ENCODE data around the gene SMAP2.
A peak's percentile ranks its signal among the peaks of the same experiment; 100 is the strongest.
"Not testable (repeated sequence)": the region's sequence is repeated elsewhere in the genome, so short reads cannot be mapped to it uniquely, and the experiment has no call there.

Gene SMAP2

DNA sequence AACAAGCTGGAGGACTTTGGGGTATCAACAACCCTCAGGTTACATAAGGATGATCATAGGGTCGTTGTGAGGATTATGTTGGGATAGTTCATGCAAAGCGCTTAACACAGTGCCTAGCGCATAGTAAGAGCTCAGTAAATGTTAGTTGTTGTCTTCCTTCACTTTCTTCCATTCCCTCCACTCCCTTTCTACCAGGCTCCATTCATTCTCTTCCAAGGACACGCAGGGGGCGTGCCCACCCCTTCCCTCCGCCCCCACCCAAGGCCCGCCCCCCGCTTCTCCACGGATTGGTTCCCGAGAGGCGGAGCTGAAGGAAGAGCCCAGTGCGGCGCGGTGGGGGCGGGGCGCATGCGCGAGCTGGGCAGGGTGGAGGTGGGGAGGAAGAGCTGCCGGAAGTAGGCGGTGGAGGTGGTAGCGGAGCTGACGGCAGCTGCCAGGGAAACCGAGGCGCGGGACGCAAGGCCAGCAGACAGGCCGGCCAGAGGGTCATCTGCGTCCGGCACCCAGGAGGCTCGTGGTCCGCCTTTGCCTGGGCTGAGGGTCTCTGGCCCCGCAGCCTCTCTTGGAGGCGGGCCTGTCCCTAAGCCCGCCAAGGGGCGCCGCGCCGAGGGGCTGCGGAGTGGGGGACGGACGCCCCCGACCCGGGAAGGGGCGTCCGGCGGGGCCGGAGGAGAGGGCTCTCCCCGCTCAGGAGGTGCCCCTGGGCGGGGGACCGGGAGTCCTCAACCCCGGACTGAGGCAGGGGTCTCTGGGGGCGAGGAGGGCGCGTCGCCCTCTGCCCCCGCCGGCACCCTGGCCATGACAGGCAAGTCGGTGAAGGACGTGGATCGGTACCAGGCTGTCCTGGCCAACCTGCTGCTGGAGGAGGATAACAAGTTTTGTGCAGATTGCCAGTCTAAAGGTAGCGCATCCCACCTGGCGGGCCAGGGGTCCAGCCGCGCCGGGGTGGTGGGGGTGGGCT is at the start of gene SMAP2:
Gene SMAP2, plus strand, starts transcription at position 405 of the 961 bp plus-strand sequence. Its CDS starts 394 bp downstream, at position 799.
- DNase-seq: peak; percentile 90

DNA sequence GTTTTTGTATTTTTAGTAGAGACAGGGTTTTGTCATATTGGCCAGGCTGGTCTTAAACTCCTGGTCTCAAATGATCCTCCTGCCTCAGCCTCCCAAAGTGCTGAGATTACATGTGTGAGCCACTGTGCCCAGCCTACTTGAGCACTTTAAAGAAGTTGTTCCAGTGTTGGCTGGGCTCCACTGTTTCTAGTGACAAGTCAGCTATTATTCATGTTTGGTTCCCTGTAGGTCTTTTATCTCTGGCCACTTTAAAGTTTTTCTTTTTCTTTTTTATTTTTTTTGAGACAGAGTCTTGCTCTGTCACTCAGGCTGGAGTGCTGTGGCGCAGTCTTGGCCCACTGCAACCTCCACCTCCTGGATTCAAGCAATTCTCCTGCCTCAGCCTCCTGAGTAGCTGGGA is 42.1 kb upstream of the SMAP2 start:
- DNase-seq: not testable (repeated sequence)

DNA sequence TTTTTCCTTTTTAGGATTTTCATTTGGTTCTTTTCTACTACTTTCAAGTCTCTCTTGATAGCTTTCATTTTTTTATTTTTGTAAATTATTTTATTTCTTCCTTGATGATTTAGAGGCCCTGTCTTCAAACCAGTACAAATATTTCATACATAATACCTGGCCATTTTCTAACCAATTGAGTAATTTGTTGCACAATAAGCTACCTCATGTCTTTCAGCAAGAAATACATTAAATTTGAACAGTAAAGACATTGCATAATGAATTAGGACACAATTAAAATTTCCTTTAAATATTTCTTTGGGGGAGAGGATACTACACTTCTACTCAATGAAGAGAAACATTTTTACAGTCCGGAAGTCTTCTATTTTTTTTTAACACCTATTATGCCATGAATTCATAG is 40.8 kb upstream of the SMAP2 start:
- DNase-seq: no peak

DNA sequence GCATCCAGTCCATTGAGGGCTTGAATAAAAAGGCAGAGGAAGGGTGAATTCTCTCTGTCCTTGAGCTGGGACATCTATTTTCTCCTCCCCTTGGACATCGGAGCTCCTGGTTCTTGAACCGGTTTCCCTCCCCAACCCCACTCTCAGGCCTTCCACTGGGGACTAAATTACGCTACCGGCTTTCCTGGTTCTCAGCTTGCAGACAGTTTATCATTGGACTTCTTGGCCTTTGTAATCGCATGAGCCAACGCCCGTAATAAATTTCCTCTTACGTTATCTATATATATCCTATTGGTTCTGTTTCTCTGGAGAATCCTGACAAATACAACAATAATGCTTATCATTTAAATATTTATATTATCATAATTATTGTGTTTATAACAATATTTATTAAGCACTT is 36.1 kb upstream of the SMAP2 start:
- no peak for DNase-seq

DNA sequence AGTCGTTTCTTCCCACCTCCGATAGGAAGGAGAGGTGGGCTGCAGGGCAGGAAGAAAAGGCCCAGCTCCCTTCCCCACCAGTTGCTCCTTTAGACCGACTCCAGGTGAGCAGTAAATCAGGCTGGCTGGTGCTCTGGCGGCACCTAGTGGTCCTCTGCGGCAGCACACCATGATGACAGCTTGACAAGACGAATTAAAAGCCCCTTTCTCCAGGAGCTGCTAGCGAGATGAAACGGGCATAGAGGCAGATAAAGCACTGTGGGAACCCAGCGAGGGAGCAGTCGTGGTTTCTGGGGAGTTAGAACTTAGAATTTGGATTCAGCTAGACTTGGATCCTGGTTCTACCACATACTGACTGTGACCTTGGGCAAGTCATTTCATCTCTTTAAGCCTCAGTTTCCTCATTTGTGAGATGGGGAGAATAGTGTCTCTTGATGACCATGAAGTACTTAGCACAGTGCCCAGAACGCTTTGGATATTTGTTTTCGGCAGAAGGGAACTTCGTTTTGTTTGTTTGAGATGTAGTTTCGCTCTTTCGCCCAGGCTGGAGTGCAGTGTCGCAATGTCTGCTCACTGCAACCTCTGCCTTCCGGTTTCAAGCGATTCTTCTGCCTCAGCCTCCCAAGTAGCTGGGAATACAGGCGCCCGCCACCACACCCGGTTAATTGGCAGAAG is 34.6 kb upstream of the SMAP2 start:
- peak; percentile 62 for DNase-seq

DNA sequence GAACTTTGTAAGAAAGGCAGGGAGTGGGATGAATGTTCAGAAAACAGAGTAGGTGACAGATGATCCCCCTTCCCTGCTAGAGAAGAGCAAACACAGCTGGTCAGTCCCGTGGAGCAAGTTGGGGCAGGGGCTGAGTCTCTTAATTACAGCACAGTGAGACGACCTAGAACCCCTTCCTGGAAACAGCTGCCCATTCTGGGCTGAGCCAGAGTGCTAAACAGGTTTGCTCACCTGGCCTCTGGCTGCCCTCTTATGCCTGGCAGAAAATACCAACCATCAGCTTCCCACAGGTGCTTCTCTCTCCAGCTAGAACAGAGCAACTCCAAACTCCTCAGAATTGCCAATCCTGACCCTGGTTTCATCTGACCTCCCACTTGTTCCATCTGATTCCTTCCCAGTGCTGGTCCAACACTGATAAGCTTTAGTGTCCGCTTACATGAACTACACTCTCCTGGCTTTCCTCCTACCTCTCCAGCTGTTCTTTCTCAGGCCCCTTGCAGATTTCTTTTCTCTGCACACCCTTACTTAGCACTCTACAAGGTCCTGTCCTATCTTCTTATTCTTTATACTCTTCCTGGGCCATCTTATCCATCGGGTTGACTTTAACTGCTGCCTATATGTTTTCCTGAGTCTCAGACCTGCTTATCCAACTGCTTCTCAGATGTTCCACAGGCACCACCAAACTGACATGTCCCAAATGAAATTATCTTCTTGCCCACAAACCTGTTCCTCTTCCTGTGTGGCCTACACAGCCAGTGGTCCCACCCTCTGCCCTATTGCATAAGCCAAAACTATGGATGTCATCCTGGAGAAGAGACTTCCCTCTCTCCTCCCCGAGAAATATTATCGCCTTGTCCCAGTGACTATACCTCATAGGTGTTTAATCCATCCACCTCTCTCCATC is 33.9 kb upstream of the SMAP2 start:
- no peak for DNase-seq

DNA sequence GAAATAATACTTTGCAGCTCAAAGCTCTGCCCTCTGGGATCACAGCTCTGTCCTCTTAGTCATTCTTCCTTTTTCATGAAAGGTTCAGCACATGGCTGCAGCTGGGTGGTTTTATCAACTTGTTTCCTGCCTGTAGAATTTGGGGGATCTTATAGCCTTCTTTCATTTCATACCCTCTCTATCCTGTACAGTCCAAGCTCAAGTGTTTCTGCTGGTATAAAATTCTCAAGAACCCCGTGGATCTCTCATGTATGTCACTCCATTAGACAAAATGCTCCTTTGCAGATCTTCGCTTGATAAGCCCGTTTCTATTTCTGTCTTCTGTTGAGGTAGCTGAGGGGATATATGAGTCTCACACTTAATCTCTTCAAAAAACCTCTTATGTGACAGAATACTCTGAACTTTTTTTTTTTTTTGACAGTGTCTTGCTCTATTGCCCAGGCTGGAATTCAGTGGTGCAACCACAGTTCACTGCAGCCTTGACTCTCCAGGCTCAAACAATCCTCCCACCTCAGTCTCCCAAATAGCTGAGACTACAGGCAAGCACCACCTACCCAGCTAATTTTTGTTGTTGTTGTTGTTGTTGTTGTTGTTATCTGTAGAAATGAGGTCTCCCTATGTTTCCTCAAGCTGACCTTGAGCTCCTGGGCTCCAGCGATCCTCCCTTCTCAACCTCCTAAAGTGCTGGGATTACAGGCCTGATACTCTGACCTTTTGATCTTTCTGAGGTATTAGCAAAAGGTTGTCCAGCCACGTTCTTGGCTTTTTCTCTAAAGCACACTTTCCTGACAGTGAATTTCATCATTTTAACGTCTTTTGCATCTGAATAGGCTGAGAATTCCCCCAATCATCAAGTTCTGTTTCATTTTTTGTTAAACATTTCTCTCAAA is 31.8 kb upstream of the SMAP2 start:
- no peak for DNase-seq

DNA sequence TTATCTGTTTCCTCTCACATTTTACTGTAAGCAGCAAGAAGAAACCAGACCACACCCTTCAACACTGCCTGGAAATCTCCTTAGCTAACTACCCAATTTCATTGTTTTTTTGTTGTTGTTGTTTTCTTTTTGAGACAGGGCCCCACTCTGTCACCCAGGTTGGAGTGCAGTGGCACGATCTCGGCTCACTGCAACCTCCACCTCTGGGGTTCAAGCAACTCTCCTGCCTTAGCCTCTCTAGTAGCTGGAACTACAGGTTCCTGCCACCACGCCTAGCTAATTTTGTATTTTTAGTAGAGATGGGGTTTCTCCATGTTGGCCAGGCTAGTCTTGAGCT is 31.2 kb upstream of the SMAP2 start:
- not testable (repeated sequence) for DNase-seq

DNA sequence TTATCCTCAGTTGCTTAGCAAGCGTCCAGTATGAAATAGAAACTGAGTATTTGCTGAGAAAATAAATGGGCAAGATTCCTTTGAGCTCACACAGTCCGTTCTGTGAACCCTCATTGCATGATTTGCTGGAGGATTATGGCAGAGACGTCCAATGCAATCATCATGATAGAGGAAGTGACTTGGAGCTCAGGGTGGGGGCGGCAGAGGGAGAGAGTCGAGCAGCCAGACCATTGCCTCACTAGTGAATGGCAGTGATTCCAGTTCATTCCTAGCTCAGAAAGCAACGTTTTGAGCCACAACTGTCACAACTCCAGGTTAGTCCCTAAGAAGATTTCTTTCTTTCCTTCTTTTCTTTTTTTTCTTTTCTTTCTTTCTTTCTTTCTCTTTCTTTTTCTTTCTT is 28.9 kb upstream of the SMAP2 start:
- no peak for DNase-seq

DNA sequence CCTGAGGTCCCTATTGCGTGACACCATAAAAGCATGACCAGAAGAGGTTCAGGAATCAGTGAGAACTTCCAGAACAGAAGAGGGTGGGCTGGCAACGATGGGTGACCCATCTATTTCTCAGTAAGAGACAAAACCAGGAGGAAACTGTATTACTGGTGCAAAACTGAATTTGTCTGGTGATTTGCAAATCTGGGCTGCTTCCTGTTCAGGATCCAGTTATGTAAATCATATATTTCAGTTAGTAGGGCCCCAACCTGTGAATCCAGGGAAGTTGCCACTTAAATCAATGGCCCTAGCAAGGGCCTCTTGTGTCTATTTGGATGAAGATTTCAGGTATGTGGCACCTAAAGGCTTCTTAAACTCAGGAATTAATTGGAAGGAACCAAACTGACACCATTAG is 23.1 kb upstream of the SMAP2 start:
- DNase-seq: no peak

DNA sequence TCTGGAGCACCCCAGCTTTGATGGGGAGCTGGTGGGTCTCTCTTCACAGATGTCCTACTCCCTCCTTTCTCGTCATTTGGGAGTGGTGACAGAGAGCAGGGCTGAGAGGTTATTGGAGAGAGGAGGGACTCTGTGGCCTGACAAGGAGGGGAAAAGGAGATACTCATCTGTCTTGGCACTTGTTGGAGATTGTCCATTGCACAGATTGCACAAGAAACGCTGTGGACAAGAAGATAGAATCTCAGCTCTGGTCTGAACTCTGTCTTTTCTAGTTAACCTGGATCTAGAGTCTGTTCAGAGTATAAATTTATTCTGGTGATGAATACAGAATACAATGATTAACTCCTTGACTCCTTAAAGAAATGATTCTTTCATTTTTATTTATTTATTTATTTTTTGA is 22.4 kb upstream of the SMAP2 start:
- no peak for DNase-seq

DNA sequence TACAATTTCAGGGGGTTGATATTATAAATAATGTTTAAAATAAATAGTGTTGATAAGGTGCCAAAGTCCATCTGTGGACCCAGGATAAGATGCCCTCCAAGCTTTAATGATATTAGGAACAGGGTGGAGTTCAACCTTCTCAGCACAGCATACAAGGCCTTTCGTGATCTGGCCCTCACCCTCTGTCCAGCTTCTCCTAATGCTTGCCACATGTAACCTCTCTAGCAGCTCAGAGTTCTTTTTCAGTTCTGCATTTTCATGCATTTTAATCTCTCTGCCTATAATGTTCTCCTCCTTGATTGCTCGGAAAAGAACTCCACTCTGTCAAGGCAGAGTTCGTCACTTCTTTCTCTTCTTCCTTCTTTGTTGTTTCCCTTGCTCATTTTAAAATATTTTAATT is 21.4 kb upstream of the SMAP2 start:
- DNase-seq: no peak

DNA sequence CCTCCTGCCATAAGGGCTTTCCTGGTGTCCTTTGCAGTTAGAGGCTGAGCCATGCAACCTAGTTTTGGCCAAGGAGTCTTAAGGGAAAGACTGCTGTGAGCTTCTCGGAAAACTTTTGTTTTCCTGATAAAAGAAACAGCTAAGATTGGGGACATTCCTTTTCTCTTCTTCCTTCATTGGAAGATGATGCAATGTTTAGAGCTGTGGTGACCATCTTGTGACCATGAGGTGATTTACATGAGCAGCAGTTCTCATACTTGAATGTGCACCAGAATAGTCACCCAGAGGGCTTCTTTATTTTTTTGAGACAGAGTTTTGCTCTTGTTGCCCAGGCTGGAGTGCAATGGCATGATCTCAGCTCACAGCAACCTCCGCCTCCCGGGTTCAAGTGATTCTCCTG is 20.4 kb upstream of the SMAP2 start:
- no peak for DNase-seq

DNA sequence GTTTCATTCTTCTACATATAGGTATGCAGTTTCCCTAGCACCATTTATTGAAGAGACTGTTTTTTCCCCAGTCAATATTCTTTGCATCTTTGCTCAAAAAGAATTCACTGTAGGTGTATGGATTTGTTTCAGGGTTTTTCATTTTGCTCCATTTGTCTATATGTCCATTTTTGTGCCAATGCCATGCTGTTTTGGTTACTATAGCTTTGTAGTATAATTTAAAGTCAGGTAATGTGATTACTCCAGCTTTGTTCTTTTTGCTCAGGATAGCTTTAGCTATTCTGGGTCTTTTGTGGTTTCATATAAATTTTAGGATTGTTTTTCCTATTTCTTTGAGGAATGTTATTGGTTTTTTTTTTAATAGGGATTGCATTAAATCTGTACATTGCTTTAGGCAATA is 15.9 kb upstream of the SMAP2 start:
- DNase-seq: no peak

DNA sequence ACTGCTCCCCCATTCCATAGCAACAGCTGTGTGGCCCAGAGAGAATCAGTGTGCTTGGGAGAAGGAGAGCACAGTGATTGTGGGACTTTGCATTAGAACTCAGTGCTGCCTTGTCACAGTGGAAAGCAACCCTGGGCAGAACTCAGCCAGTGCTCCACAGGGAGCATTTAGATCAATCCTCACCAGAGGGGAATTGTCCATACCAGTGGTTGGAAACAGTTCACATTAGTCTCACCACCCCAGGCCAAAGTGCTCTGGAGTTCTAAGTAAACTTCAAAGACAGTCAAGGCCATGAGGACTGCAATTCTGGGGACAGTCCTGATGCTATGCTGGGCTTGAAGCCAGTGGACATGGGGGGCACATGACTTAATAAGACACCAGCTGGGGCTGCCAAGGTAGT is 12.9 kb upstream of the SMAP2 start:
- no peak for DNase-seq

DNA sequence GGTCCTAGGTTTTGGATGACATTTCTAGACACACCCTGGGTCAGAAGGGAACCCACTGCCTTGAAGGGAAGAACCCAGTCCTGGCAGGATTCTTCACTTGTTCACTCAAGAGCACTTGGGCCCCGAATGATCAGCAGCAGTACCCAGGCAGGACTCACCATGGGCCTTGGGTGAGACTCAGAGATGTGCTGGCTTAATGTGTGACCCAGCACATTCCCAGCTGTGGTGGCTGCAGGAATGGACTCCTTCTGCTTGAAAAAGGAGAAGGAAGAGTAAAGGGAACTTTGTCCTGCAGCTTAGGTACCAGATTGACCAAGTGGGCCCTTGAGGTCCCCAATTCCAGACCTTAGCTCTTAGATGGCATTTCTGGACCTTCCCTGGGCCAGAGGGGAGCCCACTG is 12.3 kb upstream of the SMAP2 start:
- no peak for DNase-seq

DNA sequence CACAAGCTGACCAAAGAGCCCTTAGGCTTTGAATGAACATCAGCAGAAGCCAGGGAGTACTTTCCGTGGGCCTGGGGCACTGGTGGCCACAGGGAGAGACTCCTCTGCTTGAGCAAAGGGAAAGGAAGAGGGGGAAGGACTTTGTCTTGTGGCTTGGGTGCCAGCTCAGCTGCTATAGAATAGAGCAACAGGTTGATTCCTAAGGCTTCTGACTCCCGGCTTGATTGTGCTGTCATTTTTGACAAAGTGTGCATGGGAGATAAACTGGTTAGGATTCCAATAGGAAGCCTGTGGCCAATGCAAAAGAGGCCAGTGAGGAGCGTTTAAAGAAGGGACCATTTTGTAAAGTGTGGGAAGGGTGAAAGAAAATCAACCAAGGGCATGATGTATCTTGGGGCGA is 11.9 kb upstream of the SMAP2 start:
- DNase-seq: no peak

DNA sequence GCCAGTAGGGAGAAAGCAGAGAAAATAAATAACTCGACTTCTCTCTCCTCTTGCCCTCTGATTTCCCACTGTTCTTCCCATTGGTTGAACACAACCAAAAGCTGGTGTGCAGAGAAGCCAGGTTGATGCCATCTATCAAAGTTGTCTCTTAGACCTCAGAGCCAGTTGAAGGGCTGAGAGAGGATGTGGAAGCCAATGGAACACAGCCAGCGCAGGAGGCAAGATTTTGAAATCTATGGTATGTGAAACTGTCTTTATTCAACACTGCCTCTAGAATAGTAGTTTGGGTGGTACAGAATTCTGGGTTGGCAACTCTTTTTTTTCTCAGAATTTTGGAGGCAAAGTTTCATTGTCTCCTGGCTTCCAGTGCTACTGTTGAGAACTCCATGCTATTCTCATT is 11.3 kb upstream of the SMAP2 start:
- no peak for DNase-seq

DNA sequence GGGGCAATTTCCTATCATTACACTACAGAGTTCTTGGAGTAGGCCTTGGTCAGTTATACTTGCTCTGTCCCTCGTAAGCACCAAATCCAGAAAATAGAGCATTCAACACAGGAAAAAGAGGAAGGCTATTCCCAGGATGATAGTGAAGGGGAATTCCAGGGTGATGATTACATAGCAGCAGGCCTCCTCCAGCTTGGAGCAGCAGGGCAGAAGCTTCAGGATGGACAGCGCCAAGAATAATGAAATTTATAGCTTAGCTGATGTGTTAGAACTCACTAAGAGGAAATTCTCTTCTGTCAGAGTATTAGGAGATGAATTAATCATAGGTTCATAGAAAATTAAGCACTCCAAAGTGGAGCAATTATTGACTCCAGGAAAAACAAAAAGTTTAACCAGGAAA is 10.8 kb upstream of the SMAP2 start:
- DNase-seq: no peak

DNA sequence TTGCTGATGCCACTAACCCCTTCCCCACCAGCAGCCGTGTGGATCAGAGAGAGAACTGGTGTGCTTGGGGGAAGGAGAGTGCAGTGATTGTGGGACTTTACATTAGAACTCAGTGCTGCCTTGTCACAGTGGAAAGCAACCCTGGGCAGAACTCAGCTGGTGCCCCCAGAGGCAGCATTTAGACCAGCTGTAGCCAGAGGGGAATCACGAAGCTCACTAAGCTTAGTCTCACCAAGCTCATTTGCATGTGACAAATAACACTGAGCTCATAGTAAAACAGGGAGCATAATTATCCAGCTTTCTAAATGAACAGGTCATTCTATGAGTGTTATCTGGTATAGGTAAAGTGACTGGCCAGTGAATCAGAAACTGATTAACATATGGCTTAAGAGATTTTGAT is 9.8 kb upstream of the SMAP2 start:
- DNase-seq: no peak

DNA sequence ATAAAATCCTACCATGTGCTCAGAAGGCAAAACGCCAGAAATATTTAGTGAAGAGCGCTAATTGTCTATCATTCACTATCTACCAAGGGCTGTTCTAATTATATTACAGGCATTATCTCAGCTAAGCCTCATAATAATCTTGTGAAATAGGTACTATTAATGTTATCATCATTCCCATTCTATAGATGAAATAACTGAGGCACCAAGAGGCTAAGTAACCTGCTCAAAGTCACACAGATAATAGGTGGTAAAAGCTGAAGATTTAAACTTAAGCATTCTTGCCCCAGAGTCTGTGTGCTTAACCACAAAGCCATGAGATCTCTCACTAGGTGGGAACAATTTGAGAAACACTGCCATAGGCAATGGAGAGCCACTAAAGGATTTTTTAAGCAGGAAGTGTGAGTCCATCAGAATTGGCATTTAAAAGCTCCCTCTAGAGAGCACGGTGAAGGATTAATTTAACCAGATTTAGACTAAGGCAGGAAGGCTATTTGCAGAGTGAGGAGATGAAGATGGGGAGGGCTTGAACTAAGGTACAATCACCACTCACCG is 1.7 kb upstream of the SMAP2 start:
- no peak for DNase-seq
